ENCODE data around the gene CD200.
"Not testable (repeated sequence)": the region's sequence is repeated elsewhere in the genome, so short reads cannot be mapped to it uniquely, and the experiment has no call there.

GRCh38 chr3:112404924-112405549, 72.1 kb downstream of the CD200 start:
- TF ChIP-seq CTCF, POLR2A (IDR thresholded peaks at IDR 0.05): not testable (repeated sequence)

Measured in Peyer's patch (tissue), 4 donors.